Kidney epithelial cell (primary cell): ENCODE results near the gene ERBB2. TPM values are rescaled to one million over a fixed set of nuclear protein-coding genes. Genes with fewer than 3 reads are reported as not detected.

ENCODE experiments used
- DNase-seq: peaks from one replicate; pipeline ENCODE4 v3.0.0-alpha.2; 2010; ENCODE audit warnings: low read depth
- H3K27me3 ChIP-seq: 2 replicates; pipeline ENCODE4 v1.6.0; 2011; ENCODE audit warnings: low read length; ENCODE audit not compliant: control insufficient read depth, insufficient read depth
- H3K36me3 ChIP-seq: 2 replicates; pipeline ENCODE4 v1.5.1; 2011; ENCODE audit warnings: low read length; ENCODE audit not compliant: control insufficient read depth, insufficient read depth
- H3K4me3 ChIP-seq: 2 replicates; pipeline ENCODE4 v1.5.1; 2011; ENCODE audit warnings: low read depth, mild to moderate bottlenecking, control low read depth, low read length
- total RNA-seq: library from RNA; depleted of rRNA; stranded (reverse); fragments of >200 nt; gene quantifications from 2 replicates; pipeline ENCODE4 v1.2.3, GENCODE V29; 2015
- TF ChIP-seq, protein P1 (sequence below): IDR thresholded peaks from 2 replicates; pipeline ENCODE4 v1.5.1; 2011; ENCODE audit warnings: mild to moderate bottlenecking, moderate library complexity, low read length, control low read depth, inconsistent platforms; ENCODE audit not compliant: insufficient read depth, poor library complexity, severe bottlenecking

The ERBB2 gene
- total RNA-seq, 1 donor from 2014 or later: 44.1 TPM

GRCh38 chr17:39667262-39667944, 32.5 kb upstream of the ERBB2 start:
- no peak overlapping the region for H3K4me3 ChIP-seq
- H3K27me3 ChIP-seq: peaks cover 52% of the 10 kb centered on the region

DNA sequence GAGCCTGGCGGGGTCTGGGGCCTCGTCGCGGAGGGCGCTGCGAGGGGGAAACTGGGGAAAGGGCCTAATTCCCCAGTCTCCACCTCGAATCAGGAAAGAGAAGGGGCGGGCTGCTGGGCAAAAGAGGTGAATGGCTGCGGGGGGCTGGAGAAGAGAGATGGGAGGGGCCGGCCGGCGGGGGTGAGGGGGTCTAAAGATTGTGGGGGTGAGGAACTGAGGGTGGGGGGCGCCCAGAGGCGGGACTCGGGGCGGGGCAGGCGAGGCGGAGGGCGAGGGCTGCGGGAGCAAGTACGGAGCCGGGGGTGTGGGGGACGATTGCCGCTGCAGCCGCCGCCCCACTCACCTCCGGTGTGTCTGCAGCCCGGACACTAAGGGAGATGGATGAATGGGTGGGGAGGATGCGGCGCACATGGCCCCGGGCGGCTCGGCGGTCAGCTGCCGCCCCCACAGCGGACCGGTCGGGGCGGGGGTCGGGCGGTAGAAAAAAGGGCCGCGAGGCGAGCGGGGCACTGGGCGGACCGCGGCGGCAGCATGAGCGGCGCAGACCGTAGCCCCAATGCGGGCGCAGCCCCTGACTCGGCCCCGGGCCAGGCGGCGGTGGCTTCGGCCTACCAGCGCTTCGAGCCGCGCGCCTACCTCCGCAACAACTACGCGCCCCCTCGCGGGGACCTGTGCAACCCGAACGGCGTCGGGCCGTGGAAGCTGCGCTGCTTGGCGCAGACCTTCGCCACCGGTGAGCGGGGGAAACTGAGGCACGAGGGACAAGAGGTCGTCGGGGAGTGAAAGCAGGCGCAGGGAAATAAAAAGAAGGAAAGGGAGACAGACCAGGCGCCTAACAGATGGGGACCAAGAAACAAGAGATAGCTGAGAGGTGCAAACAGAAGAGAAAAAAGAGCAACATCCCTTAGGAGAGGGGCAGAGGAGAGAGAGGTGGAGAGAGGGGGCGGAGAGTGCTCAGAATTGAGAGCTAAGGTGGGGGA, 31.6 kb upstream of the ERBB2 start, which contains the start of gene PNMT:
Gene PNMT, plus strand, starts transcription at position 509 of the 980 bp plus-strand sequence. Its CDS starts 23 bp downstream, at position 532.
- H3K27me3 ChIP-seq: peaks cover 52% of the 10 kb centered on the region
- DNase-seq: no peak
- H3K36me3 ChIP-seq: no peaks in the 10 kb centered on the region
- H3K4me3 ChIP-seq: peak within 1 kb of the TSS; percentile 16
- TF ChIP-seq, protein P1, sequence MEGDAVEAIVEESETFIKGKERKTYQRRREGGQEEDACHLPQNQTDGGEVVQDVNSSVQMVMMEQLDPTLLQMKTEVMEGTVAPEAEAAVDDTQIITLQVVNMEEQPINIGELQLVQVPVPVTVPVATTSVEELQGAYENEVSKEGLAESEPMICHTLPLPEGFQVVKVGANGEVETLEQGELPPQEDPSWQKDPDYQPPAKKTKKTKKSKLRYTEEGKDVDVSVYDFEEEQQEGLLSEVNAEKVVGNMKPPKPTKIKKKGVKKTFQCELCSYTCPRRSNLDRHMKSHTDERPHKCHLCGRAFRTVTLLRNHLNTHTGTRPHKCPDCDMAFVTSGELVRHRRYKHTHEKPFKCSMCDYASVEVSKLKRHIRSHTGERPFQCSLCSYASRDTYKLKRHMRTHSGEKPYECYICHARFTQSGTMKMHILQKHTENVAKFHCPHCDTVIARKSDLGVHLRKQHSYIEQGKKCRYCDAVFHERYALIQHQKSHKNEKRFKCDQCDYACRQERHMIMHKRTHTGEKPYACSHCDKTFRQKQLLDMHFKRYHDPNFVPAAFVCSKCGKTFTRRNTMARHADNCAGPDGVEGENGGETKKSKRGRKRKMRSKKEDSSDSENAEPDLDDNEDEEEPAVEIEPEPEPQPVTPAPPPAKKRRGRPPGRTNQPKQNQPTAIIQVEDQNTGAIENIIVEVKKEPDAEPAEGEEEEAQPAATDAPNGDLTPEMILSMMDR: peak; percentile 55

More at GRCh38 chr17:39667262-39667944, 32.5 kb upstream of the ERBB2 start:
- no peaks in the 10 kb centered on the region for H3K36me3 ChIP-seq
- no peak for DNase-seq
- TF ChIP-seq, protein P1: no peak

- H3K27me3 ChIP-seq: peaks cover 52% of the 10 kb centered on the region
- no peak overlapping the region for H3K4me3 ChIP-seq
- TF ChIP-seq, protein P1: no peak
- H3K36me3 ChIP-seq: no peaks in the 10 kb centered on the region
- DNase-seq: no peak
These were observed 29.7 kb upstream of the ERBB2 start for GRCh38 chr17:39669897-39670735.

DNA sequence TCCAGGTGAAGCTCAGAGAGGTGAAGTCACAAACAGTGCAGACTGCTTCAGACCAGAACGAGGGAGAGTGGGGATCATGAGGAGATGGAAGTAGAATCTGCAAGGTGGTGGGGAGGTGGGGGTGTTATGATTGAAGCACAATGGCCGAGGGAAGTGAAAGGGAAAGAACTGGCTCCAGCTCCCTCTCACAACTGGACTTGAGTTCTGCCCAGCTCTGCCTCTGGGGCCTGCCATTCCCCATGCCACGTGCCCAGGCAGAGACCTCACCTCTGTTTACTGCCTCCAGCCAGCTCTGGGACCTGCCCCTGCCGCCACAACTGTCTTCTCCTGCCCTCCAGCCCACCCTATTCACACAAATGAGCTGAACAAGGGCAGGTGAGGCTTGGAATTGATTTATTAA, 29.1 kb upstream of the ERBB2 start:
- DNase-seq: no peak
- Histone ChIP-seq H3K27me3 (peaks cover 51% of the 10 kb centered on the region), H3K4me3 (no peak overlapping the region), H3K36me3 (no peaks in the 10 kb centered on the region)
- TF ChIP-seq, protein P1: no peak

- TF ChIP-seq, protein P1: peak; percentile 79
- no peaks in the 10 kb centered on the region for H3K36me3 ChIP-seq
- peaks cover 41% of the 10 kb centered on the region for H3K27me3 ChIP-seq
- H3K4me3 ChIP-seq: no peak overlapping the region
- no peak for DNase-seq
These were observed 28.0 kb upstream of the ERBB2 start for GRCh38 chr17:39671651-39672521.
